ENCODE measurements around the gene VANGL1. TPM values are rescaled to one million over a fixed set of nuclear protein-coding genes. Genes with fewer than 3 reads are reported as not detected.

Gene VANGL1
- total and polyA plus RNA-seq, 2 of the 4 experiments (the other 2 are of a cell fraction), result 6.1 to 6.7 TPM

DNA sequence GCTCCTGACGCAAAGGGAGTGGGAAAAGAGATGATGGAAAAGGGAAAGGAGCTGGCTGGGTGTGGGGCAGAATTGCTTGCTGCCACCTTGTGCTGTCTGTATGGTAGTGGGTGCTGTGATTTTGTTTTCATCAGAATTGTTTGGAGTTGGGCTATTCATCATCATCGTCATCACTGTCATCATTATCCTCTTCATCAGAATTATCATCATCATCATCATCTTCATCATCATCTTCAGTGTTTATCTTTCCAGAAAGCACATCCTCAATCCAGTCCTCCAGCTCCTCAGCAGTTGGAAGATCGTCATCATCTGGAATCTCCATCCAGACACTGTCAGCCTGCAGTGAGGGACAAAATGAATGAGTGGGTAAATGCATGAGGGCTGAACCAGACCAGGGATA is 59.3 kb downstream of the VANGL1 start:
- H3K36me3 ChIP-seq (ENCODE audit: control insufficient read depth, insufficient read depth, low read length), result no peaks in the 10 kb centered on the region
- dilution Hi-C loops (cut with HindIII; ENCODE audit: low sequenced_read_pairs, unreplicated experiment) (no loop called here), intact Hi-C loops (cut with micrococcal nuclease) (no loop called here), in situ Hi-C loops (cut with MboI; ENCODE audit: low sequenced_read_pairs) (no loop called here)
- H3K4me1 ChIP-seq (ENCODE audit: control insufficient read depth, insufficient read depth, low read length), result no peaks in the 10 kb centered on the region
- no peak overlapping the region for H3K27ac ChIP-seq (ENCODE audit: insufficient read depth, low read length)
- WGBS, 2 experiments (ENCODE audit: extremely low coverage in 2 of 2, insufficient read length in 1 of 2), result no CpG with 5 or more reads among the region's 3 CpGs
- H2AK5ac ChIP-seq (ENCODE audit: low read depth, low read length), result no peak overlapping the region
- H3K4me3 ChIP-seq (ENCODE audit: insufficient read depth, low read depth, low read length), result no peak overlapping the region
- ATAC-seq (ENCODE audit: low read depth) (no peak), DNase-seq (no peak)
- H4K5ac ChIP-seq (ENCODE audit: low read depth, low read length), result no peak overlapping the region
- no peak overlapping the region for H2AK9ac ChIP-seq (replicated peaks; ENCODE audit: low read depth, low read length, poor library complexity)
- H3K18ac ChIP-seq (ENCODE audit: low read depth, low read length), result no peak overlapping the region
- no peak overlapping the region for H3K4ac ChIP-seq (ENCODE audit: low read depth, low read length)
- no peak overlapping the region for H2AFZ ChIP-seq (replicated peaks; ENCODE audit: low read length, poor library complexity)
- H3K56ac ChIP-seq (ENCODE audit: extremely low read depth, insufficient read depth, low read length), result no peak overlapping the region
- no TSS peak for BruUV-seq (replicated peaks)
- no peaks in the 10 kb centered on the region for H3K9me3 ChIP-seq (ENCODE audit: control insufficient read depth, insufficient read depth, low read length)
- no peak overlapping the region for H4K91ac ChIP-seq (ENCODE audit: insufficient read depth, low read depth, low read length)
- H3K14ac ChIP-seq (replicated peaks; ENCODE audit: low read depth, low read length), result no peak overlapping the region
- no peak overlapping the region for H4K8ac ChIP-seq (ENCODE audit: low read depth in 2 of 2, low read length in 2 of 2)
- H2BK5ac ChIP-seq (ENCODE audit: low read depth, low read length, poor library complexity, severe bottlenecking), result no peak overlapping the region
- H2BK15ac ChIP-seq (ENCODE audit: low read depth, low read length), result no peak overlapping the region
- no peak overlapping the region for H3K9ac ChIP-seq (ENCODE audit: low read depth, low read length)
- H2BK120ac ChIP-seq (ENCODE audit: low read depth, low read length), result no peak overlapping the region
- CTCF ChIA-PET, result interaction anchor here (1.1 kb wide), 1 partner anchor 32 kb away, joined by 3 read pairs; no protein-coding TSS in a partner anchor
- H3K23ac ChIP-seq (ENCODE audit: low read depth, low read length), result no peak overlapping the region
- H3K79me1 ChIP-seq (ENCODE audit: low read depth in 1 of 2, low read length in 2 of 2), result no peaks in the 10 kb centered on the region
- no peak overlapping the region for H3K4me2 ChIP-seq (ENCODE audit: low read depth, low read length)
- no peaks in the 10 kb centered on the region for H4K20me1 ChIP-seq (ENCODE audit: insufficient read depth, low read length)
- H3K27me3 ChIP-seq (ENCODE audit: control insufficient read depth, insufficient read depth, low read length), result peaks cover 12% of the 10 kb centered on the region
- H3K9me1 ChIP-seq (ENCODE audit: insufficient read depth, low read length), result no peaks in the 10 kb centered on the region
- POLR2A ChIA-PET (ENCODE audit: unreplicated experiment), result no interaction called here
- TF ChIP-seq FOS (IDR thresholded peaks at IDR 0.05; ENCODE audit: low read depth, low read length) (no peak), NFE2L2 (IDR thresholded peaks at IDR 0.05; ENCODE audit: low read depth, low read length) (no peak), RFX5 (IDR thresholded peaks at IDR 0.05; ENCODE audit: low read depth, low read length) (no peak), POLR2A (IDR thresholded peaks at IDR 0.05; ENCODE audit: low read depth, low read length) (no peak), MAFK (IDR thresholded peaks at IDR 0.05; ENCODE audit: low read depth, low read length) (no peak), RCOR1 (IDR thresholded peaks at IDR 0.05; ENCODE audit: insufficient replicate concordance, low read length) (no peak), BHLHE40 (IDR thresholded peaks at IDR 0.05; ENCODE audit: low read depth, low read length) (no peak)
- TF ChIP-seq, protein P1, sequence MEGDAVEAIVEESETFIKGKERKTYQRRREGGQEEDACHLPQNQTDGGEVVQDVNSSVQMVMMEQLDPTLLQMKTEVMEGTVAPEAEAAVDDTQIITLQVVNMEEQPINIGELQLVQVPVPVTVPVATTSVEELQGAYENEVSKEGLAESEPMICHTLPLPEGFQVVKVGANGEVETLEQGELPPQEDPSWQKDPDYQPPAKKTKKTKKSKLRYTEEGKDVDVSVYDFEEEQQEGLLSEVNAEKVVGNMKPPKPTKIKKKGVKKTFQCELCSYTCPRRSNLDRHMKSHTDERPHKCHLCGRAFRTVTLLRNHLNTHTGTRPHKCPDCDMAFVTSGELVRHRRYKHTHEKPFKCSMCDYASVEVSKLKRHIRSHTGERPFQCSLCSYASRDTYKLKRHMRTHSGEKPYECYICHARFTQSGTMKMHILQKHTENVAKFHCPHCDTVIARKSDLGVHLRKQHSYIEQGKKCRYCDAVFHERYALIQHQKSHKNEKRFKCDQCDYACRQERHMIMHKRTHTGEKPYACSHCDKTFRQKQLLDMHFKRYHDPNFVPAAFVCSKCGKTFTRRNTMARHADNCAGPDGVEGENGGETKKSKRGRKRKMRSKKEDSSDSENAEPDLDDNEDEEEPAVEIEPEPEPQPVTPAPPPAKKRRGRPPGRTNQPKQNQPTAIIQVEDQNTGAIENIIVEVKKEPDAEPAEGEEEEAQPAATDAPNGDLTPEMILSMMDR (conservative IDR thresholded peaks at IDR 0.05; ENCODE audit: low read depth, low read length), result no peak
- TF ChIP-seq, protein P2, sequence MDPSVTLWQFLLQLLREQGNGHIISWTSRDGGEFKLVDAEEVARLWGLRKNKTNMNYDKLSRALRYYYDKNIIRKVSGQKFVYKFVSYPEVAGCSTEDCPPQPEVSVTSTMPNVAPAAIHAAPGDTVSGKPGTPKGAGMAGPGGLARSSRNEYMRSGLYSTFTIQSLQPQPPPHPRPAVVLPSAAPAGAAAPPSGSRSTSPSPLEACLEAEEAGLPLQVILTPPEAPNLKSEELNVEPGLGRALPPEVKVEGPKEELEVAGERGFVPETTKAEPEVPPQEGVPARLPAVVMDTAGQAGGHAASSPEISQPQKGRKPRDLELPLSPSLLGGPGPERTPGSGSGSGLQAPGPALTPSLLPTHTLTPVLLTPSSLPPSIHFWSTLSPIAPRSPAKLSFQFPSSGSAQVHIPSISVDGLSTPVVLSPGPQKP (IDR thresholded peaks at IDR 0.05; ENCODE audit: borderline replicate concordance, low read depth, low read length), result no peak
- no peak overlapping the region for H2BK20ac ChIP-seq (ENCODE audit: low read depth, low read length)
